NCI-H2227 (cell line): ENCODE data around the gene ITGB2.
"Not testable (repeated sequence)": the region's sequence is repeated elsewhere in the genome, so short reads cannot be mapped to it uniquely, and the experiment has no call there.

Experiments used
- DNase-seq: peaks from one replicate; lab custom pipeline; 2025; ENCODE audit not compliant: unreplicated experiment; lab: John Stamatoyannopoulos, UW

Gene ITGB2

DNA sequence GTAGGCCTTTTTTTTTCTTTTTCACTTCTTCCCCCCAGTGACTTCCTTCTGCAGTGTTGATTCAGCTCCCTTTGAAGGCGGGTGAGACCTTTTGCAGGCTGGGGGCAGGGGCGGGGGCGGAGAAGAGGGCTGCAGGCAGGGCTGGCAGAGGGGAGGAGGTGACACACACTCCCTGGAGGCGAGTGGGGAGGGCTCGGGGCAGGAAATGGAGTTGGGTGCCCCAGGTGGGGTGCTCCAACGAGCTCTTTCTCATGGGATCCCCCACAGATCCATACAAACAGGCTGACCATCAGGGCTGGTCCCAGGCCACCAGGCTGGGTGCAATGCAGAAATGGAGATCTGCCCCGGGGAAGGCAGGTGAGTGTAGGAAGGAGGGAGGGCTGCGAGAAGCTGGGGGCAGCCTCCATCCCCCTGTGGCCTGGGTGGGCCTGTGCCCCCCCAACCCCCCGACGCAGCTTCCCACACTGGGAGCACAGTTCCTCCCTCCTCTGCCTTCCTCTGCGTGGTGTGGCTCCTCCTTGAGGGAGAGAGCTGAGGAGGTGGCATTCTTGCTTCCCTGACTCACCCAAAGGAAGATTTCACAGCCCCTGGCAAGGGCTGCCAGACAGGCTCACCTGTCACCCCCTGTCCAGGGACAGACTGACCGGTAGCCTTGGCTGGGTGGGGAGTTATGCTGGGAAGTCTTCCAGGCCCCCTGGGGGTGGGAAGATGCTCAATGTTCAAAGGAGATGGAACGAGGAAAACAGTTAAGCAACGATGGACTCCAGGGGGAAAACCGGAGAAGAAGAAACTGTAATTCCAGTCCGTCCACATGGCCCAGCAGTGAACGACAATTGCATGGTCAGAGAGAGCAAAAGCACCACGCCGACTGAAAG lies 7.1 kb upstream of the ITGB2 start:
- no peak for DNase-seq

DNA sequence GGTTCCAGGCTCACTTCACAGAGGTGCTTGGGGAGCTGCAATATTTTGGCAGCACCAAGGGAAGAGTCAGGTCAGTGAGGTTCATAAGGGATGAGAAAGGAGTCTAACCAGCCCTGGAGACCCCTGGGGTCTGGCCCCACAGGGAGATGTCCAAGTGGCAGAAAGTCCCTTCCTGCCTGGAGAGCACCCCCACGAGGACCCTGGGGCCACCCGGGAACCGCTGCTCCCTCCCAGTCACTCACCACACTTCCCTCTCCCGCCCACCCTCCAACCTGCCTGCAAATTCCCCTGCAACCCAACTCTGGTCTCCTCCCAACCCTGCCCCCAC lies 6.5 kb upstream of the ITGB2 start:
- no peak for DNase-seq

DNA sequence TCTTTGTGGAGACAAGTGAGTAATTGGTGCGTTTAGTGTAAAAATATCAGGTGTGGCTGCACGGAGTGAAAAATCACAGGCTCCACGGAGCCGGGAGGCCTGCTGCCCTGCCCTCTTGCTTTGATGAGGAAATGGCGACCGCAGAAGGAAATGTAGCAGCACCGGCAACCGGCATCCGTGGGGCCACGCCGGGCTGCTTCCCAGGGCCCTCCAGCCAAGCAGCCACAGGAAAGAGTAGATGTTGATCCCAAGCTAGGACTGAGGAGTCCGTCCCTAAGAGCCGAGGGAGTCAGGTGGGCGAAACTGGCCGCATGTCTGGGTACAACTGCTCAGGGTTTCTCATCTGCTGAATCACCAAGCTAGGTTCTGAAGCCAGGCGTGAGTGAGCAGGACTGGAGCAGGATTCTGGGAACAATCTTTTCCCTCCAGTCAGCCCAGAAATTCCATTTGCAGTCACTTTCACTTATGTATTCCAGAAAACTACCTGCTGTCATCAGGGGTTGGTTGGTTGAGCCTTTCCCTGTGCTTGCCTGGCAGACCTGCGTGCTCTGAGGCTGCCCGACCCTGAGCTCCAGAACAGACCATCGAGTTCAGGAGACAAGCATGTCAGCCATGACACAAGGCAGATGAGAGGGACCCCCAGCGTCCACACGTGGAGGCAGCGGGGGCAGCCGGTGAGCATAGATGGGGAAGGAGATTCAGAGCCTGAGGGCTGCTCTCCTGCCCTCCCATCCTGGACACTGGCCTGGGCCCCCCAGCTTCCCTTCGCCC lies 5.8 kb upstream of the ITGB2 start:
- no peak for DNase-seq

DNA sequence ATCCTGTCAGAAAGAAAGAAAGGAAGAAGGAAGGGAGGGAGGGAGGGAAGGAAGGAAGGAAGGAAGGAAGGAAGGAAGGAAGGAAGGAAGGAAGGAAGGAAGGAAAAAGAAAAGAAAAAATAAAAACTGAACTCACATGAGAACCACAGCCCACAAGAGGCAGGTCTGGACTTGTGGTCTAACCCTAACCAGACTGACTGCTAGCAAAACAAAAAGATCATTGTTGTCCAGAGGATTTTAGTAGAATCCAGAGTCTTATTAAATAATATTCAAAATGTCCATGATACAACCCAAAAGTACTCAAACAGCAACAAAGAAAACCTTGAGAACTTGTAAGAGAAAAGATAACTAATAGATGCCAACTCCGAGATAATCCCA lies 4.7 kb upstream of the ITGB2 start:
- no peak for DNase-seq

DNA sequence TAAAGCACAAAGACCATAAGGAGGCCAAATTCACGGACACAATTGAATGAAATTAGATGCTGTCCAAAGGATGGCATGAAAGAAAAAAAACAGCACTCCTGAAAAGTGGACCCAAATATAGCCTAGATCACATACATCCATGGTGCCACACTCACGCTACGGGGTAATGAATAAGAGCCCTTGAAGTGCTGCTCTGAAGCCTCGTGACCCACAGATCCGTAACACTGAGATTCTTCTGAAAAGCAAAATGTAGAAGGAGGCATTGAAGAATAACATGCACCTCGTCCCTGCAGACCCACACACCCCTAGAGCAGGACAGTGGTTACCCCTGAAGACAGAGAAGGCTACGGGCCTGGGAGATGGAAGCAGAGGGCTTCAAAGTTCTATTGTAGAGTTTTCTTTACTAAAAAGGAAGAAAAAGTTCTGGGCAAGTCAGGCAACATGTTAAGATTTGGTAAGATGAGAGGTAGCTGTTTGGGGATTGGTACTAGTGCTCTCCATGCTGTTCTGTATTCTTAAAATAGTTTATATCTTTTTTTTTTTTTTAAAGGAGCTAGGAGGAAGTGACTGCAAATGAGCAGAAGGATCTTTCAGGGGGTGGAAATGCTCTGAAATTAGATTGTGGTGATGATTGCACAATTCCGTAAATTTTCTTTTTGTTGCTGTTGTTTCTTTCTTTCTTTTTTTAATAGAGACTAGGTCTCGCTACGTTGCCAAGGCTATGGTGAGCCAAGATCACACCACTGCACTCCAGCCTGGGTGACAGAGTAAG lies 4.1 kb upstream of the ITGB2 start:
- DNase-seq: no peak

DNA sequence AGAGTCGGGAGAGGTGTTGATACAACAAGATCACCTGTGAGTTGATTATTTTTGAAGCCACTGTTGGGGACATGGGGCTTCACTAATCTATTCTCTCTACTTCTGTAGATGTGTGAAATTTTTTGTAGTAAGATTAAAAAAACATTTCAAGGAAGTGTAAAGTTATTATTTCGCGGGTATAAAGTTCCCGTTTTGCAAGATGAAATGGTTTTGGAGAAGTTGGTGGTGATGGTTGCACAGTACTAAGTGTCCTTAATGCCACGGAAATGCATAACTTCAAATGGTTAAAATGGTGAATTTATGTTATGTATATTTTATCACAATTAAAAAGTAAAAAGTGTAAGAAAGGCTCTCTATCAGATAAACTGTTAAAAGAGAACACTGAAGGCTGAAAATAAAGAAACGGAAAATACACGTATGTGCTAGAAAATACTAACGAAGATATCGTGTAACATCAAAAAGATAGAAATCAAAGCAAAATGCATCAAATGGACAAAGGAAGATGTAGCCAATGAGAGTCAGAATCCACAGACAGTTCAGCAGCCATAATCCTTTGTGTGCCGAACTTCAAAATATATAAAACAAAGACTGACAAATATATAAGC lies 2.9 kb upstream of the ITGB2 start:
- DNase-seq: no peak

DNA sequence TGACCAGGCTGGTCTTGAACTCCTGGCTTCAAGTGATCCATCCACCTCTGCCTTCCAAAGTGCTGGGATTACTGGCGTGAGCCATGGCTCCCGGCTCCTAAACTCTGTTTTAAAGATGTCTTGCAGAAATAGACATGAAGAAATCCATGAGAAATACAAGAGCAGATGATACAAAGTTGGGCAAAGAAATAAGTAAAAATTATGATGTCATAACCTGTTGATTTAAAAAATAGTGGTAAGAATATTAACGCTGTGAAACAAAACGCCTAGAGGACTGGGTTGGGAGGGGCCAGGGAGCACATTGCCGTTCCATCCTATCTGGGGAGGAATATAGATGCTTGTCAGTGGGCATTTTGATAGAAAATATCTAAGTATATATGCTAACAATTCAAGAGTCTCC lies 1.2 kb upstream of the ITGB2 start:
- DNase-seq: no peak

DNA sequence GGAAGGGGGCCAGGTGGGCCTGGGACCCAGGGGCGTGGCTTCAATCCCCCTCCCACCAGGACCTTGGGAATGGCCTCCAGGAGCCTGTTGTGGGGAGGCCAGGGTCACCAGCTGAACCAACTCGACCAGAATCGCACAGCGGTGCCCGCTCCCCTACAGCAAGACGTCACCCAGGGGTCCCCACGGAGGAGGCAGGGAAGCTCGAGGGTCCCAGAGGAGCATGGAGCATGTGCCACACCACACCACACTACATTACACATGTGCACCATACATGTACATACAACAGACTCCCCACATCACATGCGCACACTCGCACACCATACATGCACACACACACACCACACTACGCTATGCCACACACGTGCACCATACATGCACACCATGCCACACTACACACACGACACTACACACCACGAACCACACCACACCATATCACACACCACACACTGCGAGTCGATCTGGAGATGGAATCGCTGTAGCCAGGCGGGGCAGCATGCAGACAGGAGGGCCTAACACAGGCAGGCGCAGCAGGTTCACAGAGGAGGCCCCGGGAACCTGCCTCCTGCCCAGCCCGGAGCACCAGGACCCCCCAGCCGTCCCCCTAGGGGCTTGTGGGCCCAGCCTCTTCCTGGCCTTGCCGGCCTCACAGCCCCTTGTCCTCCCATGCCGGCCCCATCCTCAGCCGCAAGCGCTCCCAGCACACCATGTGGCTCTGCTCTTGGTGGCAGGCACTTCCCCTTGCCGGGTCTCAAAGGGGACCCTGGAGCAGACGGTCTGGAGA lies 596 bp downstream of the ITGB2 start:
- no peak for DNase-seq

DNA sequence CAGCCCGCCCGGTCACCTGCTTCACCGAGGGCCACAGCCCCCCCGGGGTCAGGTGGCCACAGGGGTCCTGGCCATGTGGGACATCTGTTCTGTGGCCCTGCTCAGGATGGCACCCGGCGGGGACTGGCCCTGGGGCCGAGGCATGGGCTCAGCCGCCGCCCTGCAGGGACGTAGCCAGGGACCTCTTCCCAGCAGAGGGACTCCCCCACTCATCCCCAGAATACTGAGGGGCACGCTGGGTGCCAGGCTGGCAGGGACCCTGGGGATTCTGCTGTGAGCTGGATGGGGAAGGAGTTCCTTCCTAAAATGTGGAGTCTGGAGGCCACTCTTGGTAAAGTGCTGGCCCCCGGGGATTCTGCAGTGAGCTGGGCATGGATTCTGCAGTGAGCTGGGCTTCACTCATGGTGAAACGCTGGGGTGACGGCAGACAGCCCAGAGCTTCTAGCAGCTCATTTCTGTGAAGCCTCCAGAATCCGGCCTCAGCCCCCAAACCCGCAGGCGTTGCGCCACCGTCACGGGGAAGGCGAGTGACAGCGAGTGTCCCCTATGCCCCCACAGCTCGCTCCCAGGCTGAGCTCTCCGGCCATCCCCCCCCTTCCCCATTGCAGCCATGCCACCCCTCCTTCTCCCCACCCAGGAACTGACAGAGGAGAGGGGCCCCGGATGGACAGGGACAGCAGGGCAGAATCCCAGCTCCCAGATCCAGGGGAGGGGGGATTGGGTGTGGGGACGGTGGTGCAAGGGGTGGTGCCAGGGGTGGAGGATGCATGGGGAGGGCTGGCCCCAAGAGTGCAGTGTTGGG lies 1.4 kb downstream of the ITGB2 start:
- no peak for DNase-seq

DNA sequence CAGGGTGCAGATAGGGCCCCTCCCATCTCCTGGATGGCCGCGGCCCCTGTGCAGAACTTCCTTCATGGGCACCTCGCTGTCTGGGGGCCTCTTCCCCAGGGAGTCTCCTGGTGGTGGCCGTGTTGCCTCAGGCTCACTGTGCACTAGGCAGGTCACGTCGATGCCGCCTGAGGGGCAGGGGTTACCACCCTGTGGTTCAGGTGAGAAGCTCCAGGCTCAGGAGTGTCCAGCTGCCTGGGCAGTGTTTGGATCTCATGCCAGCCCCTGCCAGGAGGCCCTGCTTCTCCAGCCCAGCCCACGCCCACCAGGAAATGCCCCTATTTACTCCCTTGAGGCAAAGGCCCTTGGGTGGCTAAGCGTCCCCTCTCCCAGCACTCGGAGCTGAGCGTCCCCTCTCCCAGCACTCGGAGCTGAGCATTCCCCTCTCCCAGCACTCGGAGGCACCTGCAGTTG lies 2.1 kb downstream of the ITGB2 start:
- no peak for DNase-seq

DNA sequence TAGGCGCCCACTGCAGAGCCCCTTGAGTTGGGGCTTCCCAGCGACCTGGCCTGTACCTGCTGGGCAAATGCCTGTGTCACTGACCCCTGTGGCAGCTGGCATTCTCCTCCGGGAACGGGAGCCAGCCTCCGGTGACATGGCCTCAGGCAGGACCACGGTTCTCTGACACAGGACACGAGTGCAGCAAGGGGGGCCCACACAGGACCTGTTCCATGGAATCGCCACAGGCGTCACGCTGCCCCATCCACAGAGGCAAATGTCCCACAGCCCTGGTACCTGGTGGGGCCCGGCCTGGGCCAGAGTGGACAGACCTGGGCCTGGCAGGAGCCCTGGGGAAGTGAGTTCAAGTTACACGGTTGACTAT lies 2.6 kb downstream of the ITGB2 start:
- DNase-seq: no peak

DNA sequence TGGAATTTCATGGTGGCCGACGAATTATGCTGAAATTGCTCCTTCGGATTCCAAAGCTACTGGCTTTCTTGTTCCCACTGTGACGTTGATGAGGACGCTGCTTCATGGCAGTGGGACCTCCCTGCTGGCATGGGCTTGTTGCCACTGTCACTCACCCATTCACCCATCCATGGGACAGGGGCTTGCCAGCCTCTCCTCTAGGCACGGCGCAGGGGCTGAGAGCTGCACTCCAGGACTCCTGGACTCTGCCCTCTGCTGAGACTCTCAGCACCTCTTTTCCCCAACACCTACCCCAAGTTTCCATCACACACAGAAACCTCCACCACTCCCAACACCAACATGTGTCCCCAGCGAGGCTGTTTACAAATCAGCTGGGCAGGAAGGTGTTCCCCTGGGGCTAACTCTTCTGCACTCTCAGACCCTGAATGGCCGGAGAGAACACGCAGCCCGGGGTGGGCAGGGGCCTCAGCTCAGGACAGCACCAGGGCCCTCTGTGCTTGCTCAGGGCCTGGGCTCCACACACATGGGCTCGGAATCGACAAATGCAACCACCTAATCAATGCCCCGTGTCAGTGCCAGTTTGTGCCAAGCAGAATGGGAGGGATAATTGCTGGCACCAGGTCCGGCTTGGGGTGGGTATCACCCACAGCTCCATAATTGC lies 3.1 kb downstream of the ITGB2 start:
- DNase-seq: no peak

DNA sequence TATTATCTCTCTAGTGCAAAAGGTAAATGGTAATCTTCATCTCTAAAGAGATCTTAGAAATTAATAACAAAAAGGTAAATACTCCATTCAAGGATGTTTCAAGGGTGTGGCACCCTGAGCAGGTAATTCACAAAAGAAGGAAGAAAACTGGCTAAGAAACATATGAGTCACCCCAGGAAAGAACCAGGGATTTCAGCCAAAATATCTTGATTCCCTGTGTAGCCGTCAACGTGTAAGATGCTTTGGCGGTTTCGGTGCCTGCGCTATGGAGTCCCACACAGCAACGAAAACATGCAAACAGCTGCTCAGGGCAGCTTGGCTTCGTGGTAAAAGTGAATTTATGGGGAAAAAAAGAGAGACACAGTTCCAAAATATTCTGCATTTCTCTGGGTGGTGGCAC lies 3.7 kb downstream of the ITGB2 start:
- DNase-seq: no peak

DNA sequence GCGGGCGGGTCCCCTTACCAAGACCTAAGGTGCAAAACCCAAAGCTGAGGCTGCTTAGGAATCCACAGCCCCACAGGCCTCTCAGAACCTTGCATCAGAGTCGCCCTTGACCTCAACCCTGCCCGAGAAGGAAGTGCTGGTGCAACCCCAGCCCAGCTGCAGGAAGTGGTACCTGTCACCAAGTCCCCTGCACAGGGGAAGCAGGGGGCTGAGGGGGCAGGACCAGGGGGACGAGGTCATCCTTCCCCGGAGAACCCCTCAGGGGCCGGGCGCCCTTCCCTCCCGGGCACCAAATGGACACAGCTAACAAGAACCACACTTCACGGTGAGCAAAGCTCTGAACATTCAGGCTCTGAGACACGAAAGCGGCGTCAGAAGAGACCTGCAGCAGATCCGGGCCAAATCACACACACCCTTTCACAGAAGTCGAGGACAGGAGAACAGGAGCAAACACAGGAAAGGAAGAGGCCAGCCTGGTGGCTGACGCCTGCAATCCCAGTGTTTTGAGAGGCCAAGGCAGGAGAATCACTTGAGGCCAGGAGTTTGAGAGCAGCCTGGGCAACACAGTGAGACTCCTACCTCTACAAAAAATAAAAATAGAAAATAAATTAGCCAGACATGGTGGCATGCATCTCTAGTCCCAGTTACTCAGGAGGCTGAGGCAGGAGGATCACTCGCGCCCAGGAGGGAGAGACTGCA lies 6.4 kb downstream of the ITGB2 start:
- no peak for DNase-seq

DNA sequence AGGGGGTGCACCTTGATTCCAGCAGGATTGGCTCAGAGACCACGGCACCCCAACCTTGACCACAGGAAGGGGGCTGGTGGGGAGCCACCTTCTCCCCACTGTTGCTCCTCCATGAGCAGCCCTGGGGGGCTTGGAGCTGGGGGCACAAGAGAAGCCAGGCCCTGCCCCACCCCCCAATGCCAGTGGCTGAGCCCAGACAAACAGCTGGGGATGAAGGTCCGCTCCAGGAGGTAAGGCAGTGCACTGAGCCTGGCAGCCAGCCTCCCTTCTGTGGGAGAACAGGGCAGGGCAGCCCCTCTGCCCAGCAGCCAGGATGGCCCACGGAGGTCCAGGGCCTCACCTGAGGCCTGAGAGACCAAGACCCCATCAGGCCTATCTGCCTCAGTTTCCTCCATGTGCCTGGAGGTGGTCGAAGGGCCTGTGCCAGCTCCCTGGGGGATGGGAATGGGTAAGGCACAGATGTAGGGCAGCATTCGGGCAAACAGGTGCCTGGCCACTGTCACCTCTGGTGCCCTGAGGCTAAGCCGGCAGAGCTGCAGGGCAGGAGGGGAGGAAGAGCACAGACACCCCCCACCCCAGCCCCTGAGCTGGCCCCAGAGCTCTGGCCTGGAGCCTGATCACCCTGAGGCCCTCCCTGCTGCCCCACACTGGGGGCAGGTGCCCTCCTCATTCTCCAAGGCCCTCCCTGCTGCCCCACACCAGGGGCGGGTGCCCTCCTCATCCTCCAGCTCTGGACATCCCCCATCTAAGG lies 7.1 kb downstream of the ITGB2 start:
- DNase-seq: no peak

DNA sequence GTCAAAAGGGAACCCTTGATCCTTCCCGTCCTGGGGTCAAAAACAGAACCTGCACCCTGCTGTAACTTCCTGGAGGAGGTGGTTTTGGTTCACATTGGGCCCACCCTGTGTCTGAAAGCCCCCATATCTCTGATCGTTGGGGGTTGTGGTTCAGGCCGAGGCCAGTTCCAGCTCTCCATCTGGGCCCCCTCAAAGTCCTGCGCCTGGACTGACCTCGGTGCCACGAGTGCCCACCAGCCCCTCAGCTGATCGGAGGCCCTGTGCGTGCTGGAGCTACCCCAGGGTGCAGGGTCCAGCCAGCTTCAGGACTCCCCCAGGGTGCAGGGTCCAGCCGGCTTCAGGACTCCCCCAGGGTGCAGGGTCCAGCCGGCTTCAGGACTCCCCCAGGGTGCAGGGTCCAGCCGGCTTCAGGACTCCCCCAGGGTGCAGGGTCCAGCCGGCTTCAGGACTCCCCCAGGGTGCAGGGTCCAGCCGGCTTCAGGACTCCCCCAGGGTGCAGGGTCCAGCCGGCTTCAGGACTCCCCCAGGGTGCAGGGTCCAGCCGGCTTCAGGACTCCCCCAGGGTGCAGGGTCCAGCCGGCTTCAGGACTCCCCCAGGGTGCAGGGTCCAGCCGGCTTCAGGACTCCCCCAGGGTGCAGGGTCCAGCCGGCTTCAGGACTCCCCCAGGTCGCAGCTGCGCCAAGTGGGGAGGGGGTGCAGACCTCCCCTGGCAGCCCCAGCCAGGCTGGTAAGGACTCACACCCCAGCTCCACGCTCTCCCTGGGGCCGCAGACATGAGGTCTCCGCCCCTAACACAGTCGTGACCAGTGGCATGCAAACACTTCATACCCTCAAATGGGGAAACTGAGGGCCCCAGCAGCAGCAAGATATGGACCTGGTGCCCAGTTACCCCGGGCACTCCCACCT lies 7.9 kb downstream of the ITGB2 start:
- DNase-seq: not testable (repeated sequence)

DNA sequence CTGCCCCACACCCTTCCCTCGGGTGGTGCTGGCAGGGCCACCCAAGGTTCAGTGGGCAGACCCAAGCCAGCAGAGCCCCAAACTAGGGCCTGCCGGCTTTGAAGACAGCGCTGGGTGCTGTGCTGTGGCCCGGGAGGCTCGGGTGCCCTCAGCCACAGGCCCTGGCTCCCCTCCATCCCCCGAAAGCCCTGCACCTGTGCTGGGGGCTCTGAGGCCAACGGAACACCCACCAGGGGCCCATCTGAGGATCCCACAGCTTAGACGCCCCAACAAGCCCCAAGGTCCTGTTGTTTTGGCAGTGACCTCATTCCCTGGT lies 8.6 kb downstream of the ITGB2 start:
- no peak for DNase-seq
